GM12878 (cell line): ENCODE measurements around the gene BCAS3. TPM values are rescaled to one million over a fixed set of nuclear protein-coding genes. Genes with fewer than 3 reads are reported as not detected.

Experiments used
- ATAC-seq: fragments of 200-7000 bp; cut with Tn5 transposase; 3 replicates; pipeline ENCODE4 v1.9.1; 2020; ENCODE audit warnings: mild to moderate bottlenecking, moderate library complexity
- BruUV-seq: library from RNA; stranded (reverse); fragments of 400-500 nt; replicated peaks from 2 replicates; lab custom pipeline; 2021; lab: Mats Ljungman, UMichigan
- CTCF ChIA-PET: fragments of 300-600 bp; sonication (Branson Sonifier 250); formaldehyde crosslinking; extraction: SDS; loops from one replicate; lab custom pipeline; 2021; ENCODE audit warnings: inconsistent platforms; lab: Yijun Ruan, JAX
- POLR2A ChIA-PET: fragments of 350-600 bp; formaldehyde crosslinking; extraction: SDS; loops from one replicate; lab custom pipeline; 2021; ENCODE audit warnings: inconsistent platforms; lab: Charles Lee
- RAD21 ChIA-PET: fragments of 300-600 bp; sonication (Branson Sonifier 250); formaldehyde crosslinking; loops from one replicate; lab custom pipeline; 2023; ENCODE audit warnings: antibody characterized with exemption; ENCODE audit not compliant: unreplicated experiment; lab: Charles Lee
- SMC1A ChIA-PET: fragments of 300-600 bp; sonication (Branson Sonifier 250); formaldehyde crosslinking; loops from one replicate; lab custom pipeline; 2023; ENCODE audit not compliant: unreplicated experiment, uncharacterized antibody; lab: Charles Lee
- DNase-seq: peaks from one replicate; pipeline ENCODE4 v3.0.0-alpha.2; 2011; ENCODE audit warnings: low read depth, low spot score
- FAIRE-seq: peaks from 3 replicates; lab custom pipeline; 2011; peaks lifted over from hg19 to GRCh38; lab: Jason Lieb, UNC
- H2AFZ ChIP-seq: 2 replicates; pipeline ENCODE4 v1.6.0; 2011; ENCODE audit warnings: low read depth, low read length, control low read depth; ENCODE audit not compliant: control insufficient read depth
- H3K27ac ChIP-seq: 2 replicates; pipeline ENCODE4 v1.5.1; 2011; ENCODE audit warnings: control low read depth; ENCODE audit not compliant: control insufficient read depth, insufficient read depth
- H3K27me3 ChIP-seq, 2 experiments: replicated peaks in 1 of 2; 2 replicates each; pipeline versions ENCODE4 v1.6.0 to v1.6.1; 2011; ENCODE audit warnings: low read length in 1 of 2; ENCODE audit not compliant: control insufficient read depth in 2 of 2, insufficient read depth in 2 of 2
- H3K36me3 ChIP-seq, 2 experiments: 2 replicates each; pipeline ENCODE4 v1.5.1; 2011; ENCODE audit warnings: low read length in 1 of 2; ENCODE audit not compliant: control insufficient read depth in 2 of 2, insufficient read depth in 2 of 2
- H3K4me1 ChIP-seq: 2 replicates; pipeline ENCODE4 v1.6.1; 2011; ENCODE audit warnings: mild to moderate bottlenecking, low read length, moderate library complexity, mixed read lengths; ENCODE audit not compliant: control insufficient read depth, insufficient read depth
- H3K4me2 ChIP-seq: 2 replicates; pipeline ENCODE4 v1.6.0; 2011; ENCODE audit warnings: control low read depth; ENCODE audit not compliant: control insufficient read depth, insufficient read depth
- H3K4me3 ChIP-seq: fragments of 200-600 bp; sonication (generic); 2 replicates; pipeline ENCODE4 v1.5.1; 2016
- H3K79me2 ChIP-seq: 2 replicates; pipeline ENCODE4 v1.6.0; 2011; ENCODE audit warnings: low read length; ENCODE audit not compliant: control insufficient read depth, insufficient read depth
- H3K9ac ChIP-seq: 2 replicates; pipeline ENCODE4 v1.8.0; 2011; ENCODE audit warnings: low read length, control low read depth, mixed read lengths; ENCODE audit not compliant: control insufficient read depth, insufficient read depth
- H3K9me3 ChIP-seq: replicated peaks from 3 replicates; pipeline ENCODE4 v1.5.1; 2011; ENCODE audit warnings: mild to moderate bottlenecking, low read length; ENCODE audit not compliant: control insufficient read depth, insufficient read depth
- H4K20me1 ChIP-seq: 2 replicates; pipeline ENCODE4 v1.6.0; 2011; ENCODE audit not compliant: control insufficient read depth, insufficient read depth
- ATF7 ChIP-seq: fragments of 450-650 bp; IDR thresholded peaks from 2 replicates; pipeline ENCODE4 v1.6.1; 2016; ENCODE audit warnings: low read depth, mild to moderate bottlenecking
- BCL3 ChIP-seq: IDR thresholded peaks from 2 replicates; pipeline ENCODE4 v1.6.1; 2011; ENCODE audit warnings: borderline replicate concordance, low read depth, mild to moderate bottlenecking, moderate library complexity, low read length; ENCODE audit not compliant: insufficient read depth, poor library complexity, severe bottlenecking
- CHD2 ChIP-seq: IDR thresholded peaks from 2 replicates; pipeline ENCODE4 v1.6.1; 2011; ENCODE audit warnings: low read depth, low read length, improper control_type of control experiment, borderline replicate concordance
- ELK1 ChIP-seq: IDR thresholded peaks from 2 replicates; pipeline ENCODE4 v1.6.1; 2012; ENCODE audit warnings: low read depth, low read length, improper control_type of control experiment
- HDAC6 ChIP-seq: fragments of 200-600 bp; sonication (generic); IDR thresholded peaks from one replicate; pipeline ENCODE4 v1.8.0; 2017; ENCODE audit warnings: antibody characterized with exemption; ENCODE audit not compliant: unreplicated experiment
- IKZF1 ChIP-seq: fragments of 450-650 bp; conservative IDR thresholded peaks from 2 replicates; pipeline ENCODE4 v1.6.1; 2017; ENCODE audit warnings: antibody characterized with exemption, mild to moderate bottlenecking
- KAT2A ChIP-seq: conservative IDR thresholded peaks from 2 replicates; pipeline ENCODE4 v1.6.1; 2011; ENCODE audit warnings: low read depth, low read length; ENCODE audit not compliant: control insufficient read depth
- LARP7 ChIP-seq: fragments of 450-650 bp; IDR thresholded peaks from 2 replicates; pipeline ENCODE4 v1.6.1; 2017; ENCODE audit warnings: mild to moderate bottlenecking
- MEF2B ChIP-seq: fragments of 450-650 bp; IDR thresholded peaks from 2 replicates; pipeline ENCODE4 v1.6.1; 2018; ENCODE audit warnings: mild to moderate bottlenecking, moderate library complexity; ENCODE audit not compliant: partially characterized antibody, poor library complexity, severe bottlenecking
- NFIC ChIP-seq: IDR thresholded peaks from 2 replicates; pipeline ENCODE4 v1.6.1; 2012; ENCODE audit warnings: low read depth, mild to moderate bottlenecking, inconsistent platforms, low read length, moderate library complexity
- NFXL1 ChIP-seq: fragments of 450-650 bp; IDR thresholded peaks from 2 replicates; pipeline ENCODE4 v1.6.1; 2017; ENCODE audit warnings: antibody characterized with exemption, mild to moderate bottlenecking, borderline replicate concordance
- NR2F1 ChIP-seq: fragments of 450-650 bp; conservative IDR thresholded peaks from 2 replicates; pipeline ENCODE4 v1.6.1; 2017; ENCODE audit warnings: mild to moderate bottlenecking
- PML ChIP-seq: IDR thresholded peaks from 2 replicates; pipeline ENCODE4 v1.6.1; 2012; ENCODE audit warnings: low read length, inconsistent platforms
- REST ChIP-seq: IDR thresholded peaks from 2 replicates; pipeline ENCODE4 v1.6.1; 2012; ENCODE audit warnings: mild to moderate bottlenecking, low read depth, low read length
- SREBF2 ChIP-seq: IDR thresholded peaks from 2 replicates; pipeline ENCODE4 v1.6.1; 2012; ENCODE audit warnings: mild to moderate bottlenecking, low read length
- SUPT20H ChIP-seq: IDR thresholded peaks from 2 replicates; pipeline ENCODE4 v1.6.1; 2011; ENCODE audit warnings: low read depth, mild to moderate bottlenecking, low read length, moderate library complexity, borderline replicate concordance; ENCODE audit not compliant: control insufficient read depth
- TCF7 ChIP-seq: IDR thresholded peaks from 2 replicates; pipeline ENCODE4 v1.6.1; 2014; ENCODE audit warnings: antibody characterized with exemption, borderline replicate concordance
- USF1 ChIP-seq: IDR thresholded peaks from 2 replicates; pipeline ENCODE4 v1.6.1; 2011; ENCODE audit warnings: borderline replicate concordance, low read depth, mild to moderate bottlenecking, moderate library complexity, mixed read lengths, low read length; ENCODE audit not compliant: insufficient read depth; ENCODE audit errors: extremely low read length
- ZNF24 ChIP-seq: fragments of 450-650 bp; IDR thresholded peaks from 2 replicates; pipeline ENCODE4 v1.6.1; 2017; ENCODE audit warnings: antibody characterized with exemption, mild to moderate bottlenecking
- ZZZ3 ChIP-seq: IDR thresholded peaks from 2 replicates; pipeline ENCODE4 v1.6.1; 2011; ENCODE audit warnings: low read depth; ENCODE audit not compliant: control insufficient read depth, insufficient read length
- WGBS: methylation state at CpG from one replicate; pipeline ENCODE4 v1.1.6; 2016; ENCODE audit warnings: low lambda C conversion rate; ENCODE audit not compliant: insufficient replicate concordance, insufficient coverage; ENCODE audit errors: missing lambda C conversion rate; 5-methylcytosine and 5-hydroxymethylcytosine counted together
- in situ Hi-C: fragments of 300-500 bp; cut with MboI; formaldehyde crosslinking; loops from 9 replicates; pipeline ENCODE4 v1.14.3; 2018; ENCODE audit warnings: mixed read lengths
- intact Hi-C: fragments of 100-400 bp; cut with micrococcal nuclease; formaldehyde crosslinking; loops from one replicate; pipeline ENCODE4 v1.14.2; 2022; ENCODE audit not compliant: unreplicated experiment
- polyA plus RNA-seq, 11 experiments: library from polyadenylated mRNA; depleted of rRNA in 4 of 11; unstranded in 6 of 11; stranded (reverse) in 5 of 11; fragments of >200 nt; fragmentation: Nextera tagmentation in 4 of 11; fragmentation: Illumina TruSeq in 1 of 11; extraction: Ambion mirVana in 4 of 11; extraction: Trizol in 1 of 11; gene quantifications; 1 replicate in 1 of 11; 2 replicates in 10 of 11; pipeline versions ENCODE4 v1.2.1 to v1.2.3, GENCODE V29; 2011 to 2016; ENCODE audit warnings: inconsistent platforms in 2 of 11, missing spikeins in 2 of 11, low read depth in 1 of 11
- total RNA-seq, 4 experiments: library from RNA; depleted of rRNA in 3 of 4; stranded (reverse); fragments of >200 nt in 3 of 4; fragmentation: Illumina TruSeq in 1 of 4; extraction: Trizol in 1 of 4; gene quantifications; 2 replicates each; pipeline versions ENCODE4 v1.2.1 to v1.2.3, GENCODE V29; 2013 to 2021

Gene BCAS3
- total and polyA plus RNA-seq, 10 of the 15 experiments (the other 5 are each of a cell fraction or from before 2014, with no cell fraction given) = 2.1 to 11.0 (median 6.6) TPM

- H3K36me3 ChIP-seq = no peaks in the 10 kb centered on the region
- intact Hi-C loops = no loop called here
- BruUV-seq = no TSS peak
- in situ Hi-C loops = no loop called here
- H3K4me1 ChIP-seq = no peaks in the 10 kb centered on the region
- ChIA-PET CTCF (no interaction called here), RAD21 (no interaction called here), POLR2A (no interaction called here), SMC1A (no interaction called here)
- H3K79me2 ChIP-seq = no peaks in the 10 kb centered on the region
- no peak overlapping the region for H3K9ac ChIP-seq
- no peak overlapping the region for H3K4me2 ChIP-seq
- no peak overlapping the region for H3K27ac ChIP-seq
- WGBS = 67% methylated on average over 8 of the region's 8 CpGs
- TF ChIP-seq ZZZ3 = no peak
- TF ChIP-seq HDAC6 = no peak
- no peak for TF ChIP-seq SUPT20H
- TF ChIP-seq KAT2A = no peak
- no peak for TF ChIP-seq TCF7
- no peak for TF ChIP-seq NR2F1
- TF ChIP-seq NFIC = no peak
- no peak for TF ChIP-seq PML
- no peak for TF ChIP-seq ATF7
- TF ChIP-seq BCL3 = no peak
- no peak for TF ChIP-seq ZNF24
- TF ChIP-seq NFXL1 = no peak
- TF ChIP-seq ELK1 = no peak
- no peak for TF ChIP-seq IKZF1
- TF ChIP-seq CHD2 = no peak
- no peak for TF ChIP-seq LARP7
- no peak for TF ChIP-seq MEF2B
- no peak for TF ChIP-seq USF1
- no peak for TF ChIP-seq SREBF2
- no peak for TF ChIP-seq REST
- no peak for FAIRE-seq
- H3K4me3 ChIP-seq = no peak overlapping the region
- H4K20me1 ChIP-seq = no peaks in the 10 kb centered on the region
- ATAC-seq = no peak
- no peak overlapping the region for H2AFZ ChIP-seq
- no peaks in the 10 kb centered on the region for H3K9me3 ChIP-seq
- H3K27me3 ChIP-seq = no peaks in the 10 kb centered on the region
- DNase-seq = no peak
Observed at GRCh38 chr17:60798576-60798975, 120.9 kb downstream of the BCAS3 start.
